Neural progenitor cell (in vitro differentiated cells): Measurements from ENCODE around the gene MFAP5. TPM values are rescaled to one million over a fixed set of nuclear protein-coding genes. Genes with fewer than 3 reads are reported as not detected.
"Not testable (repeated sequence)": the region's sequence is repeated elsewhere in the genome, so short reads cannot be mapped to it uniquely, and the experiment has no call there.

Experiments used
- DNase-seq: peaks from one replicate; pipeline ENCODE4 v3.0.0-alpha.2; 2016; ENCODE audit warnings: low spot score
- H2AFZ ChIP-seq: fragments of 200-600 bp; sonication (generic); replicated peaks from 2 replicates; pipeline ENCODE4 v1.6.1; 2016; ENCODE audit warnings: antibody characterized with exemption
- H3F3A ChIP-seq: fragments of 200-600 bp; sonication (generic); 2 replicates; pipeline ENCODE4 v1.6.1; 2016; ENCODE audit warnings: antibody characterized with exemption, low read depth
- H3K27ac ChIP-seq: fragments of 200-600 bp; sonication (generic); 2 replicates; pipeline ENCODE4 v1.5.1; 2016; ENCODE audit warnings: mild to moderate bottlenecking
- H3K27me3 ChIP-seq: fragments of 200-600 bp; sonication (generic); 2 replicates; pipeline ENCODE4 v1.6.1; 2016; ENCODE audit warnings: mild to moderate bottlenecking, moderate library complexity
- H3K36me3 ChIP-seq: fragments of 200-600 bp; sonication (generic); 2 replicates; pipeline ENCODE4 v1.5.1; 2016
- H3K4me1 ChIP-seq: fragments of 200-600 bp; sonication (generic); 2 replicates; pipeline ENCODE4 v1.6.1; 2016; ENCODE audit warnings: mixed run types
- H3K4me2 ChIP-seq: fragments of 200-600 bp; sonication (generic); 2 replicates; pipeline ENCODE4 v1.6.1; 2016
- H3K4me3 ChIP-seq: fragments of 200-600 bp; sonication (generic); 2 replicates; pipeline ENCODE4 v1.5.1; 2016
- H3K79me2 ChIP-seq: fragments of 200-600 bp; sonication (generic); 2 replicates; pipeline ENCODE4 v1.6.1; 2016; ENCODE audit warnings: low read depth
- H3K9ac ChIP-seq: fragments of 200-600 bp; sonication (generic); 2 replicates; pipeline ENCODE4 v1.6.1; 2016
- H3K9me3 ChIP-seq: fragments of 200-600 bp; sonication (generic); 2 replicates; pipeline ENCODE4 v1.5.1; 2016; ENCODE audit warnings: low read depth
- H4K20me1 ChIP-seq: fragments of 200-600 bp; sonication (generic); 2 replicates; pipeline ENCODE4 v1.6.1; 2016; ENCODE audit warnings: low read depth
- H3K27ac Mint-ChIP-seq: 3 replicates; pipeline ENCODE4 v1.8.0; 2021; ENCODE audit warnings: mixed read lengths
- H3K27me3 Mint-ChIP-seq: 2 replicates; pipeline ENCODE4 v1.8.0; 2022; ENCODE audit warnings: low read depth, mild to moderate bottlenecking, inconsistent platforms, moderate library complexity, mixed read lengths; ENCODE audit not compliant: insufficient read depth
- H3K36me3 Mint-ChIP-seq: 3 replicates; pipeline ENCODE4 v1.8.0; 2021; ENCODE audit warnings: mixed read lengths
- H3K4me1 Mint-ChIP-seq: 3 replicates; pipeline ENCODE4 v1.8.0; 2021; ENCODE audit warnings: mixed read lengths
- H3K4me3 Mint-ChIP-seq: 3 replicates; pipeline ENCODE4 v1.8.0; 2021; ENCODE audit warnings: mild to moderate bottlenecking, moderate library complexity, mixed read lengths
- H3K9me3 Mint-ChIP-seq: 3 replicates; pipeline ENCODE4 v1.8.0; 2020; ENCODE audit warnings: mixed read lengths
- CTCF ChIP-seq: fragments of 200-600 bp; sonication (generic); IDR thresholded peaks from 2 replicates; pipeline ENCODE4 v1.5.1; 2017; ENCODE audit warnings: antibody characterized with exemption, mild to moderate bottlenecking
- EZH2 ChIP-seq: fragments of 200-600 bp; sonication (generic); IDR thresholded peaks from 2 replicates; pipeline ENCODE4 v1.6.1; 2017; ENCODE audit warnings: antibody characterized with exemption, mild to moderate bottlenecking, moderate library complexity
- EZH2phosphoT487 ChIP-seq: fragments of 200-600 bp; sonication (generic); IDR thresholded peaks from 2 replicates; pipeline ENCODE4 v1.6.1; 2017; ENCODE audit warnings: antibody characterized with exemption
- total RNA-seq: library from RNA; depleted of rRNA; stranded (reverse); fragments of >200 nt; gene quantifications from 2 replicates; pipeline ENCODE4 v1.2.3, GENCODE V29; 2015; ENCODE audit warnings: low replicate concordance

The MFAP5 gene
- total RNA-seq, 1 donor from 2014 or later, result not detected

- Histone ChIP-seq H3F3A (no peaks in the 10 kb centered on the region), H3K9me3 (peaks cover 8% of the 10 kb centered on the region), H2AFZ (no peak overlapping the region), H3K79me2 (no peaks in the 10 kb centered on the region), H3K27me3 (no peaks in the 10 kb centered on the region), H3K4me2 (no peak overlapping the region), H3K36me3 (no peaks in the 10 kb centered on the region), H3K4me3 (no peak overlapping the region), H3K9ac (no peak overlapping the region), H3K27ac (no peak overlapping the region), H3K4me1 (no peaks in the 10 kb centered on the region), H4K20me1 (no peaks in the 10 kb centered on the region)
- Mint-ChIP-seq H3K27ac (no peak overlapping the region), H3K4me3 (peak overlapping the region; percentile 5), H3K4me1 (peaks cover 4% of the 10 kb centered on the region), H3K36me3 (no peaks in the 10 kb centered on the region), H3K9me3 (peaks cover 20% of the 10 kb centered on the region), H3K27me3 (peaks cover 4% of the 10 kb centered on the region)
- DNase-seq, result no peak
- TF ChIP-seq CTCF (no peak), EZH2phosphoT487 (no peak), EZH2 (no peak)
These were observed 40.0 kb downstream of the MFAP5 start for GRCh38 chr12:8622646-8623045.

GRCh38 chr12:8615206-8615605 is 47.4 kb downstream of the MFAP5 start:
- no peak overlapping the region for H3K27ac ChIP-seq
- H3K4me1 Mint-ChIP-seq, result peaks cover 8% of the 10 kb centered on the region
- no peaks in the 10 kb centered on the region for H3K79me2 ChIP-seq
- H3K27me3 Mint-ChIP-seq, result peaks cover 7% of the 10 kb centered on the region
- no peak overlapping the region for H3K4me3 Mint-ChIP-seq
- H4K20me1 ChIP-seq, result no peaks in the 10 kb centered on the region
- H3K4me3 ChIP-seq, result no peak overlapping the region
- H3K9me3 ChIP-seq, result no peaks in the 10 kb centered on the region
- H3K9me3 Mint-ChIP-seq, result peaks cover 5% of the 10 kb centered on the region
- H3F3A ChIP-seq, result no peaks in the 10 kb centered on the region
- H3K4me1 ChIP-seq, result no peaks in the 10 kb centered on the region
- H2AFZ ChIP-seq, result no peak overlapping the region
- no peaks in the 10 kb centered on the region for H3K36me3 ChIP-seq
- no peaks in the 10 kb centered on the region for H3K36me3 Mint-ChIP-seq
- TF ChIP-seq CTCF (no peak), EZH2 (no peak), EZH2phosphoT487 (no peak)
- H3K27me3 ChIP-seq, result no peaks in the 10 kb centered on the region
- H3K27ac Mint-ChIP-seq, result no peak overlapping the region
- DNase-seq, result no peak
- H3K9ac ChIP-seq, result no peak overlapping the region
- no peak overlapping the region for H3K4me2 ChIP-seq

GRCh38 chr12:8613881-8614280 is 48.7 kb downstream of the MFAP5 start:
- not testable (repeated sequence) for H4K20me1 ChIP-seq

GRCh38 chr12:8612629-8613028 is 50.0 kb downstream of the MFAP5 start, which contains the start of gene AICDA:
TSS of gene AICDA (minus strand) at chr12:8612859. CDS start at chr12:8612767, 92 bp downstream.
- Histone ChIP-seq H2AFZ (no peak within 1 kb of the TSS), H3F3A (no peaks in the 10 kb centered on the region), H3K4me1 (no peaks in the 10 kb centered on the region), H3K4me2 (no peak within 1 kb of the TSS), H3K79me2 (no peaks in the 10 kb centered on the region), H3K4me3 (no peak within 1 kb of the TSS), H4K20me1 (no peaks in the 10 kb centered on the region), H3K27ac (no peak within 1 kb of the TSS), H3K27me3 (no peaks in the 10 kb centered on the region), H3K9me3 (no peaks in the 10 kb centered on the region), H3K36me3 (no peaks in the 10 kb centered on the region), H3K9ac (no peak within 1 kb of the TSS)
- TF ChIP-seq EZH2 (no peak), CTCF (no peak), EZH2phosphoT487 (no peak)
- peaks cover 8% of the 10 kb centered on the region for H3K4me1 Mint-ChIP-seq
- H3K36me3 Mint-ChIP-seq, result no peaks in the 10 kb centered on the region
- peaks cover 4% of the 10 kb centered on the region for H3K27me3 Mint-ChIP-seq
- no peak within 1 kb of the TSS for H3K27ac Mint-ChIP-seq
- H3K9me3 Mint-ChIP-seq, result no peaks in the 10 kb centered on the region
- no peak for DNase-seq
- H3K4me3 Mint-ChIP-seq, result no peak within 1 kb of the TSS

More at GRCh38 chr12:8613881-8614280, 48.7 kb downstream of the MFAP5 start:
- not testable (repeated sequence) for H3K27me3 ChIP-seq, H3K4me2 ChIP-seq, H3K9ac ChIP-seq, H3K27ac ChIP-seq, H3F3A ChIP-seq, H3K27me3 Mint-ChIP-seq, H3K79me2 ChIP-seq, H3K9me3 ChIP-seq, H3K36me3 ChIP-seq, H3K36me3 Mint-ChIP-seq, DNase-seq, H3K4me3 ChIP-seq, H3K4me1 ChIP-seq, H3K4me3 Mint-ChIP-seq, H3K27ac Mint-ChIP-seq, H3K4me1 Mint-ChIP-seq, H3K9me3 Mint-ChIP-seq
- peak overlapping the region; percentile 1 for H2AFZ ChIP-seq
